HCEC 1CT (cell line): Measurements from ENCODE around the gene COQ10A.

ENCODE experiments used
- DNase-seq: peaks from one replicate; pipeline ENCODE4 v3.0.0-alpha.2; 2017

Gene COQ10A

DNA sequence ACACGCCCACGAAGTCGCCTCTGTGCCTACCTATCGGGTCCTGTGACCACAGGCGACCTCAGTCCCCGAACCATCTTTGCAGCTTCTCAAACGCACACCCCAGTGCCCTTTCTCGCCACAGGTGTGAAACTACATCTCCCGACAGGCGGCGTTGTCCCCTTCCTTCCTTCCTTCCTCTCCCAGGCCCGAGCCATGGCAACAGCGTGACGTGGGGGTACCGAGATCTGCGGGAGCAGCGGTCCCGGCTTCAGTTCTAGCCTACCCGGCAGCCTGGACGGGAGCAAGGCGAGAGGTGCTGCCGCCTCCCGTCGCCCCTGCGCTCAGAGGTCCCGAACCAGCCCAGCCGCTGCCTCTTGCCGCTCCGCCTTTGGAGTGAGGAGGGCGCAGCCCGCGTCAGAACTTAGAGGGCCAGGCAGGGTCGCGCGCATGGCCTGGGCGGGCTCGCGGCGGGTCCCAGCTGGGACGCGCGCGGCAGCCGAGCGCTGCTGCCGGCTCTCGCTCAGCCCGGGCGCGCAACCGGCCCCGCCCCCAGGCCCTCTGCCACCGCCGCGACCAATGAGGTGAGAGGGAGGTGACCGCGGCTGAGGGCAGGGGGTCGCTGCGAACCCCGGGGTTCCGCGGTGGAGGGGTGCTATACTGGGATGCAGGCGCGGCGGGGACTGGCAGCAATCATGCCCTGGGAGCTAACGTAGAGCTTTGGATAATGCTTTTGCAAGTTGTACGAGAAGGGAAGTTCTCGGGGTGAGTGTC is at the start of gene COQ10A:
Gene COQ10A (plus strand): TSS at position 250 of the 750 bp plus-strand sequence. CDS start 177 bp downstream, at position 427.
- DNase-seq = peak; percentile 86

DNA sequence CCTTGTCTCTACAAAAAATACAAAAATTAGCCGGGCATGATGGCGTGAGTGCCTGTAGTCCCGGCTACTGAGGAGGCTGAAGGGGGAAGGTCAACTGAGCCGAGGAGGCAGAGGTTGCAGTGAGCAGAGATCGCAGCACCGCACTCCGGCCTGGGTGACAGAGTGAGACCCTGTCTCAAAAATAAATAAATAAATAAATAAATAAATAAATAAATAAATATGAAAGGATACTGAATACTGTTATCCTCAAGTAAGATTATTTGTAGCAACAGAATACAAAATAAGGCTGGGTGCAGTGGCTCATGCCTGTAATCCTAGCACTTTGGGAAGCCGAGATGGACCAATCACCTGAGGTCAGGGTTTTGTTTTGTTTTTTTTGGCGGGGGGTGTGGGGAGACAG is 46.9 kb upstream of the COQ10A start:
- DNase-seq = no peak

DNA sequence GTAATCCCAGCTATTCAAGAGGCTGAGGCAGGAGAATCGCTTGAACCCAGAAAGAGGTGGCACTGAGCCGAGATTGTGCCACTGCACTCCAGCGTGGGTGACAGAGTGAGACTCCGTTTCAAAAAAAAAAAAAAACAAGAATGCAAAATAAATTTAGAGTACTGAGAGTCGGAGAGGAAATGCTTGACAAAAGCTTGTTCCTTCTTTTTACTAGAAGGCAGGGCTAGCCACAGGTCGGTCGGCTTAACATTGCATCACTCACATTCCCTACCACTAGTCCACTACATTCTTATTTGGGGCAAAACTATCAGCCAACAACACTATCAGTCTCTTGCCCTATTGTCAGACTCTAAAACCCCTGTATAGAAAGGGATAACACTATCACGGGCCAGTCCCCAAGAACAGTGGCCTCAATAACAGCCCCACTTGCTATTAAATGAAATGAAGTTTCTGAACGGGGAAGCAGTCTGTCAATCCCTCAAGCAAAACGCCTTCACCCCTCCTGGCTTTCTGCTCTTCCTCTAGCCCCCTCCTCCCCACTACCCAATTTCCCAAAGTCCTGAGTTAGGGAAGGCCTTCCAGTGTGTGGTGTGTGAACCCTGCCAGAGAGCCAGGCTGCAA is 46.0 kb upstream of the COQ10A start:
- peak; percentile 49 for DNase-seq

DNA sequence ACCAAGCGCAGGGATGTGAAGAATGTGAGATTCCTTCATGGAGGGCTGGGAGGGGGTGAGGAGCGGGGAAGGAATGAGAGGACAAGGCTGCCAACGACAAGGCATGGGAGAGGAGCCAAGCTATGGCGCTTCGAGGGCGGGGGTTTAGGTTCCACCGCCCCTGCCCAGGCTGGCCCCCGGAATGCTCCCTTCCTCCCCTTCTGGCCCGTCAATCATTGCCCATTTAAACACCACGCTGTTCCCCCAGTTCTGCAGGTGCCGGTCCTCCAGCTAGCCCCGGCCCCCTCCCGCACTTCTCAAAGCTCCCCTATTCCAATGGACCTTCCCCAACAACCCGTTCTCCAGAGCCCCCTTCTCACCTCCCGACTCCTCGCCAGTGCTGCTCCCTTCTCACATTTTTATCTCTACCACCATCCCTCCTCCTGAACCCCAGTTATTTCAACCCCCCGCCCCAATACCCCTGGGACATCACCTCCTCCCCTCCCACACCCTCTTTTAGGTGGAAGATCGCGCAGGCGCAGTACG is 45.4 kb upstream of the COQ10A start:
- peak; percentile 54 for DNase-seq

DNA sequence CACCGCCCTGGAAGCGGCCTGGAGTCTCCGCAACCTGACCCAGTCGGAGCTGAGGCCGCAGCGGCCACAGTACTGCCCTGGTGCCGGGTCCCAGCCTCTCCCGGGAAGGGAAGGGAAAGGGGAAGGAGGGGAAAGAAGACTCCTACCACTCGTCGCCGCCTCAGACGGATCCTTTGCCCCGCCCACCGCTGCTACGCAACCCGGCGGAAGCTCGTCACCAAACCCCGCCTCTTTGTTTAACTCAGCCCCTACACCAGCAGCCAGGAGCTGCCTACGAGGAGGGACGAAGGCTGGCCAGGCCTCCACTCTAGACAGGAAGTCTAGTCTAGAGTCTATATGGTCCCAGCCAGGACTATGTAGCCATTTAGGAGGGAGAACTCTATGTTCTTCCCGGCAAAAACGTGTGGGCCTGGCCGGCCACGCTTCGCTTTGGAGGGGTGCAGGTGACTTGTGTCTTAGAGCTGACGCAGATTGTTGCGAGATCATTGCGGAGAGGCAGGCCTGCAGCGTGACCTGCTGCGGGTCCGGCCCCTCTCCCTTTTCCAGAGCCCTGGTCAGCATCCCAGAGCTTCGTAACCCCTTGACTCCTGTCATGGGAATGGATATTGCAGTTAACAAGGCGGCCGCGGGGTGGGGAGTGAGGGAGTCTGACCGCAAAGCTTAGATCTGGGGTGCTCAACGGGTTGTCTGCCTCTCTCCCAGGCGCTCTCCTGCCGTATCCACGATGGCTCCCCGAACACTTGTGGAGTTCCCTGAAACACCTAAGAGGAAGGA is 44.8 kb upstream of the COQ10A start, which contains the start of gene RNF41:
Gene RNF41 (minus strand): TSS at position 166 of the 774 bp plus-strand sequence. CDS start 7,875 bp downstream, outside the sequence.
- DNase-seq = peak; percentile 97

DNA sequence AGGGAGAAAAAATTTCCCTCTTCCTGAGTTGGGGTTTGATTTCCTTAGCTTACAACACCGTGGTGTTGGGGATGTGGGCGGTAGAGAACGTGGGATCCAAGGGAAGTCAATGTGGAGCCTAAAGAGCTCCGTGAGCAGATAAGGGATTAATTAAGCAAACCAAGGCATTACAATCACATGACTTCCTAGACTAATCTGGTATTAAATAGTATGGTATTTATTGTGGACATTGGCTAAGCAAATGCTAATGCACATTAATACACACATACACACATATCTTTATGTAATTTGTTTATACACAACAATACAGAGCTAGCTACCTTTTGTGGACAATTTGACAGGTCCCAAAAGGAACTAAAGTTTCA is 44.2 kb upstream of the COQ10A start:
- no peak for DNase-seq

DNA sequence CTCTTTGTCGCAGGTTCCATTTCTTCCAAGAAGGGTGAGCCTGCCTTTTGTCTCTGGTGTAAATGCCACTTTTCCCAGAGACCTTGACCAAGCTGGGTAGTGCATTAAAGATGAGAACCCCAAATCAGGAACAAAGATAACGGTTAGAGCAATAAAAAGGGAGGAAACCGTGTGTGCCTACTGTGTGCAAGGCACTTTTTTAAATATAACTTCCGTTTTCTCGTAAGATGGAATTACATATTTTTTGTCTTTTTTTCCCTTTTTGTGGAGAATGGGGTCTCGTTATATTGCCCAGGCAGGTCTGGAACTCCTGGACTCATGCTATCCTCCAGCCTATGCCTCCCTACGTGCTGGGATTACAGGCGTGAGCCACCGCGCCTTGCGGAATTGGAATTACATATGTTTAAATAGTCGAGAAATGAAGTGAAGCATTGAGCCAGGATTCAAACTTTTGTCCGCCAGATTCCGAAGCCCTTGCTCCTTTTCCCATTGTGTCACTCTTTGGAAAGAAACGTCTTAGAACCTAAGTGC is 43.1 kb upstream of the COQ10A start:
- DNase-seq = no peak

DNA sequence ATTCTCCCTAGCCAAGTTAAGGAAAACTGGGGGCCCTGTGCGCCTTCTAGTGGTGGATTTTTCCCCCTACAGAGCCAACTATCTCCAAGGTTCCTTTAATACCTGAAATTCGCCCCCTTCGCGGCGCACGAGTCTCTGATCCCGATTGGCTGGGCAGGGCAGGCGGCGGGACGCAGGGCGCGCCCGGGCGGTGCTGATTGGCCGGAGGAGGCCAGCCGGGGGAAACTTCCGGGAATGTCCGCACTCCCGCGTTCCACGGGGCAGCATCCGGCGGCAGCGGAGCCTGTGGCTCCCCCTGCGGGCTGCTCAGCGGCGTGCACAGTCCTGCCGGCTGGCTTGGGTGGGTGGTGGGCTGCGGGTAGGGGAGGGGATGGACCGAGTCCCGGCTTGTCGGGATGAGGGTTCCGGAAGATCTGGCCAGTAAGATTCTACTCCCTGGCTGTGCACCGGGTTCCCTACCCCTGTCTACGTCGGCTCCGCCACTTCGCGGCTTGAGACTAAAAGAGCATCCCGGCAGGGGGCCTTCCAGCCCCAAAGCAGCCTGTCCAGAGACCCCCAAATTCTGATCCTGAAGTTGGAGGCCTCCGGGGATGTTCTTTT is 42.5 kb upstream of the COQ10A start, which contains the start of gene NABP2:
Gene NABP2 (plus strand): TSS at position 241 of the 600 bp plus-strand sequence. CDS start 515 bp downstream, outside the sequence.
- peak; percentile 98 for DNase-seq

DNA sequence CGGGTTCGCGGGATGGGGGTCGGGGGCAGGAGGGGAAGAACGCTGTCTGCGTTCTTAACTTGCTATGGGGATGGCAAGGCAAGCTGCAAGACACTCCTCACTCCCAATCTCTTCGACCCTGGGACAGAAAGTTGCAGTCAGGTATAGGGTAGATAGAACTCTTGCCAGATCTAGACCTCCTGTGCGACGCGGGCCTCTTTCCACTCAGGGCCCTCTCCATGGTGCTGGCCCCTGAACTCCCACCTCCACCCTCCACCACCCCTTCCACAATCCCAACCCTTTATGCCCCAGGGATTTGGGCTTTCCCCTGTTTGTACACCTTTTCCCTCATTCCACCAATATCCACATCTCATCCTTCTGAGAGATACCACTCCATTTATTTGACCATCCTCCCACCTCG is 41.8 kb upstream of the COQ10A start:
- DNase-seq = no peak

DNA sequence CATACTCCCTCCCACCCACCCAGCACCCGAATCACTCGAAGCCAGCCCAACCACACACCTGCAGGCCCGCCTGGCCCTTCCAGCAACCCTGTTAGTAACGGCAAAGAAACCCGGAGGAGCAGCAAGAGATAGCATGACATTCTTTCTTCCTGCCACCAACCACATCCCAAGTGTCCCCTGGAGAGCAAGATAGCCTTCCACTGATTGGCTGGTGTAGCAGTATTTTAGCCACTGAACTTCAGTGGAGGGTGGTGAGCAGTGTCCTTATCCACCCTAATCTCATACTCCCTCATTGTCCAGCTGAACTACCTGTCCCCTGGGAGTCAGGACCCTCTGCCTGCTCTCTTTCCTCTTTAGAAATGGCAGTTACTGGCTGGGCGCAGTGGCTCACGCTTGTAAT is 37.7 kb upstream of the COQ10A start:
- DNase-seq = no peak

DNA sequence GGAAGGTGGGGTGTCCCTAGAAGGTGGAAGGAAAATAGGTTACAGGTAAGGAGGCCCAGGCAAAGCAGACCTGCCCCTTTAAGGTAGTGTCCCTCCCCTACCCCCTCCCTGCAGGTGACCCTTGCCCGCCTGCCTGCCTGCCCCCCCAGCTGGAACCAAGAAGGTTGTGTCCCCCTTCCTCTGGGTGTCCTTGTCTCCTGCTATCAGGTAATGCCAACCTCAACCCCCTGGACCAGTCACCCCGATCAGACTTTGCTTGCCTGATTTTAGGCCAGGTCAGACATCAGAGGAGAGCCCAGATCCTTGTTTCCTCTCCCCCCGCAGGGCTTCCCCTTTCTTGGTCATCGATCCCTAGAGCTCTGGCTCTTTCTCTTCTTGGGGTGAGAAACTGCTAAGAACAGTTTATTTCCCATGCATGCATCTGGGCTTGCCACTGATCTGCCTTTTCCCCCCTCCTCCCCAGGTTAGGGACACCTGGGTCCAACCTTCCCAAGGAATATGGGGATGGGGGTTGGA is 36.8 kb upstream of the COQ10A start, which contains the start of gene SLC39A5:
Gene SLC39A5 (plus strand): TSS at position 136 of the 516 bp plus-strand sequence. CDS start 1,224 bp downstream, outside the sequence.
- DNase-seq = no peak

DNA sequence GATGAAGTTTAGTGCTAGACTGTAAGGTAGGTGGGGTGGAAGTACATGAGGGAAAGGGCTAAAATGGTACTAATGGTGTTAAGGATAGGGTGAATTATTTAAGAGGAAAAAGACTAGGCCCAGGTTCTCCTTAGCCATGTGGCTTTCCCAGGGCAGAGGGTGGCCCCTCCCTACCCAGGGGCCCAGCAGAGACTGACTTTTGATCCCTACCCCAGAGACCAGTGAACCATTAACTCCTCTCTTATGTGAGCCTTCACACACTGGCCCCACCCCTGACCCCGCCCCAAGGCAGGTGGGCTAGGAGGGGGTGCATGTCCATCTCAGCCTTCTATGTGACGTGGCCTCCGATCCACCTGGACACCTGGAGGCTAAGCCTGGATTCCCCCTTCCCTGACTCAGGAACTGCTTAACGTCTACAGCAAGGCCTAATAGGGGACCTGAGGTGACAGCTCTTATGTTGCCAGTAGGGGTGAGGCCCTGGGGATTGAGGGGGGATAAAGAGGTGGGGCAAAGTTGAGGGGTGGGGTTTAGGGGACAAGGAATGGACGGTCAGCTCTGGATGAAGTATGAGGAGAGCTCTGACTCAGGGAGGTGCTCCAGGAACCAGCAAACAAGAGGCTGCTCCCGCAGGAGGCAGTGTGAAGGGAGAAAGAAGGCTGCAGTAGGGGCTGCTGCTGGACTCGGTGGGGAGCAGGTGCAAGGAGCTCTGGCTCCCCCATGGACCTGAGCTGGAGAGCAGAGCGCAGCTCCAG is 36.1 kb upstream of the COQ10A start:
- no peak for DNase-seq

DNA sequence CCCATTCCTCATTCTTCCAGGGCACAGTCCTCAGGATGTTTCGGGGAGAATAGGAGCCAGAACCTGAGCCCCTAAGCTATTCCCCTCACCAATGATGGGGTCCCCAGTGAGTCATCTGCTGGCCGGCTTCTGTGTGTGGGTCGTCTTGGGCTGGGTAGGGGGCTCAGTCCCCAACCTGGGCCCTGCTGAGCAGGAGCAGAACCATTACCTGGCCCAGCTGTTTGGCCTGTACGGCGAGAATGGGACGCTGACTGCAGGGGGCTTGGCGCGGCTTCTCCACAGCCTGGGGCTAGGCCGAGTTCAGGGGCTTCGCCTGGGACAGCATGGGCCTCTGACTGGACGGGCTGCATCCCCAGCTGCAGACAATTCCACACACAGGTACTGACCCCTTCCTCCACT is 35.6 kb upstream of the COQ10A start:
- no peak for DNase-seq

DNA sequence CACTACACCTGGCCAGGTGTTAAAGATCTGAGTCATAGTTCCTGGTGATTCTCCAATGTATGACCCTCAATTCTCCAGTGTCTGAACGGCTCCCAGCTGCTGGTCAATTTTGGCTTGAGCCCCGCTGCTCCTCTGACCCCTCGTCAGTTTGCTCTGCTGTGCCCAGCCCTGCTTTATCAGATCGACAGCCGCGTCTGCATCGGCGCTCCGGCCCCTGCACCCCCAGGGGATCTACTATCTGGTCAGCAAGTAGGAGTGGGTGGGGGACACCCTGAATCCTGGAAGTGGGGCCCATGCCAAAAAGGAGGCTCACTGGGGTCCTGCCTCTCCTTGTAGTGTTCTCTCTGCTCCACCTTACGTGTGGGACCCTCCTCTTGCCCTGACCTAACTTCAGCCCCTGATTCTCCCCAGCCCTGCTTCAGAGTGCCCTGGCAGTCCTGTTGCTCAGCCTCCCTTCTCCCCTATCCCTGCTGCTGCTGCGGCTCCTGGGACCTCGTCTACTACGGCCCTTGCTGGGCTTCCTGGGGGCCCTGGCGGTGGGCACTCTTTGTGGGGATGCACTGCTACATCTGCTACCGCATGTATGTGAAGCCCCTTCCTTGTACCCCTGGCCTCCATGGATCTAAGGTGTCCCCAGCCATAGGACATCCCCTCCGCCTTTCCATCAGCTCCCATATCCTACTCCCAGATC is 31.9 kb upstream of the COQ10A start:
- no peak for DNase-seq

DNA sequence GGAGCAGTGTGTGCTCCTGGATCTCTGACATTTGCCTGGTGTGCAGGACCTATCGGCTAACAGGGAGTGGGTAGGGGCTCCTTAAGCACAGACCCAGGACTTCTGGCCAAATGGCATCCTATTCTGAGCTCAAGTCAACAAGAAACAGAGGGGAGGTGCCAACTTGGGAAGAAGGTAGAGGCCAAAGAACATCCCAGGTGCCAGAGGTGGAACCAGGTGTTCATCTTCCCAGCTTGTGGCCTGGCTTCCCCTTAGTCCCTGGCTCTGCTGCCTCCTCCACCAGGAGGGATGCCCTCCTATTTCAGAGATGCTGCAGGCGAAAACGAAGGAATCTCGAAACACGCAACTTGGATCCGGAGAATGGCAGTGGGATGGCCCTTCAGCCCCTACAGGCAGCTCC is 30.7 kb upstream of the COQ10A start:
- no peak for DNase-seq

DNA sequence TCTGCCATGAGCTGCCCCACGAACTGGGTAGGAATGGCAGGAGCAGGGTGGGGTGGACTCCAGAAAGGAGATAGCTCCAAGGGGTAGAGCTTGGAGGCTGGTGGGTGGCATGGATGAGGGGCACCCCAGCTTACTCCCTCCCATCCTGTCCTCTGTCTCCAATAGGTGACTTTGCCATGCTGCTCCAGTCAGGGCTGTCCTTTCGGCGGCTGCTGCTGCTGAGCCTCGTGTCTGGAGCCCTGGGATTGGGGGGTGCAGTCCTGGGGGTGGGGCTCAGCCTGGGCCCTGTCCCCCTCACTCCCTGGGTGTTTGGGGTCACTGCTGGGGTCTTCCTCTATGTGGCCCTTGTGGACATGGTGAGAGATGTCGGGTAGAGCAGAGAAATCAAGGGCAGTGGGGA is 29.8 kb upstream of the COQ10A start:
- no peak for DNase-seq

DNA sequence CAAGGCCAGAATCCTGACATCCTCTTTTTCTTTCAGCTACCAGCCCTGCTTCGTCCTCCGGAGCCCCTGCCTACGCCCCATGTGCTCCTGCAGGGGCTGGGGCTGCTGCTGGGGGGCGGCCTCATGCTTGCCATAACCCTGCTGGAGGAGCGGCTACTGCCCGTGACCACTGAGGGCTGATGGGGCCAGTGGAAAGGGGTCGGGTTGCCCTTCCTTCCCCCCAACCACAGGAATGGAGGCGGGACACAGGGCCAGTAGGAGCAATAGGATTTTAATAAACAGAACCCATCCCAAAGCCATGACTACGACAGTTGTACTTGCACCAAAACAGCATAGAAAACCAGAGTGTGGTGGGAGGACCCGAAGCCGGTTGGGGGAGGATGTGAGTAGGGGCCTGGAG is 29.2 kb upstream of the COQ10A start:
- no peak for DNase-seq

DNA sequence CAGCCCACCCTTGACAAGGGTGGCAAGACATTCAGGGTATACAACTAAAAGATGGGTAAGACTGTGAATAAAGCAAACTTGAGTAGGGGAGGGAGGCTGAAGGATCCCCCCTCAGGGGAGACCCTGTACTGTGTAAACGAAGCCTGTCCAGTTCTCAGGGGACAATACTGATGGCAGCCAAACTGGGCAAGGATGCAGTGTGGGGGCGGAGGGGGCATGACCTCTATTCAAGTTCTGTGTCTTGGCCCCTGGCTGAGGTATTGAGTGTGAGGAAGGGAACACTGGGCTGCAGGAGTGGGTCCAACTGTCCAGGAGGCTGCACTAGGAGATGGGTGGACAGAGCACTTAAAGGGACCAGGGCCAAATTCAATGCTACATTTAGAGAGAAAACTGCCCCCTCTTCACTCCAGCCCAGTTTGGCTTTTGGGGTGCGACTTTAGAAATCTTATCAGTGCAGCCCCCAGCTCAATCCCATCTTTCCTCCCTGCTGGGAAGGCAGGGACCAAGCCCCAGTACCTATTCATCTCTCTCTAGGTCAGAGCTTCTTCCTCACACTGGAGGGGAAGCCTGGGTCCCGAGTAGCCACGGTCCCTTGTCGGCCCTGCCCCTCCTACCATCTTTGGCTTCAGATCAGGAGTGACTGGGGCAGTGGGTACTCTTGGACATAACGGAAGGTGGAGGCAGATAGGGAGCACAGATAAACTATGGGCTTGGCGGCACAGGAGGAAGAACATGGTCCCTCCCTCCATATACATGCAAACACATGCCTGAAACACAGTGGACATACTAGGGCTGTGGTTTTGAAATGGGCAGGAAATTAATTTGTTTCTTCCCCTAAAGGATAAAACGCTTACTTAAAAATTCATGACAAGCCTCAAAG is 25.1 kb upstream of the COQ10A start:
- DNase-seq = no peak

DNA sequence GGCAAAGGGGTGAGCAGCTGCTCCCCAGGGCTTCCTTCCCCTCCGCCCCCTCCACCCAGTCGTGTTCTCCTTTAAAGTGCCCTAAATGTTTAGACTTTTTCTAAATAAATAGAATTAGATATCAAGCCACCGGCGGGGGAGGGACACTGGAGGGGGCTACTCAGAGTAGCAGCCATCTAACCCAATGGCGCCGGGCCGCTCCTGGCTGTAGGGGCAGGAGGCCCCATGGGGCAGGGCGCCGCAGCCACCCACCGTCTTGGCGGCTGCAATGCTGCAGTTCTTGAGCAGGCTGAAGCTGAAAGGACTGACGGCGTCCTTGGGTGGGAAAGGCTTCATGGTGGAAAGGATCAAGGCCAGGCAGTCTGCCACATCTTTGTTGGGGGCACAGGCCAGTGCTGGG is 23.8 kb upstream of the COQ10A start:
- no peak for DNase-seq

DNA sequence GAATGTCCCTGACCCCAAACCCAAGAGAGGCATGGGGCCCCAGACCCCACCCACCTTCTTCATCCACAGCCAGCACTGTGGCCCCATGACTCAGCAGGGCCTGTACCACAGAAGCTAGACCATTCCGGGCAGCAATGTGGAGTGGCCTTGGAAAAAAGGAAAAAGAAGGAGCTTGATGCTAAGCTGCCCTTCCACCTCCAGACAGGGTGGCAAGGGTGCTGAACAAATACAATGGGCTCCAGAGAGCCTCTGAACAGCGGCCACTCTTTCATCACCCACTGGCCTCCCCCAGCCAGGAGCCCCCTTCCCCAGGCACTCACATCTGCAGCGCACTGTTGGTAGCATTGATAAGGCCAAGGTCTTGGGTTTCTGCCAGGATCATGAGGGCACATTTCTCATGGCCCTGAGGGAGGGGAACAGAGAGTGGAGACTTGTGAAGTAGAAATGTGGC is 23.0 kb upstream of the COQ10A start:
- DNase-seq = no peak
